Right renal pelvis (tissue), 4 donors: ENCODE measurements around the gene SDR42E2. TPM values are rescaled to one million over a fixed set of nuclear protein-coding genes. Genes with fewer than 3 reads are reported as not detected.
"Not testable (repeated sequence)": the region's sequence is repeated elsewhere in the genome, so short reads cannot be mapped to it uniquely, and the experiment has no call there.

ENCODE experiments used
- DNase-seq, 4 donors: peaks; one replicate each; pipeline ENCODE4 v3.0.0-alpha.2; 2013; ENCODE audit warnings: low read depth in 4 of 4, low spot score in 3 of 4, missing footprints in 1 of 4
- polyA plus RNA-seq, 4 donors: library from polyadenylated mRNA; unstranded; fragments of 120-200 nt; gene quantifications; one replicate each; pipeline ENCODE4 v1.2.1, GENCODE V29; 2013; ENCODE audit not compliant: insufficient read length in 4 of 4

The SDR42E2 gene
- under 1 TPM; 0.13 to 0.36 (median 0.18) TPM for polyA plus RNA-seq

- DNase-seq = peak in 3 of 4 donors; percentile 12 to 15 (median 14)
Measured at GRCh38 chr16:22161999-22162655, at the start of gene SDR42E2. SDR42E2 (plus strand) TSS chr16:22162506; CDS start chr16:22165583, 3,077 bp downstream.

- no peak for DNase-seq
Measured at GRCh38 chr16:22116095-22116700, 46.1 kb upstream of the SDR42E2 start.

- no peak for DNase-seq
Measured at GRCh38 chr16:22117609-22118008, 44.7 kb upstream of the SDR42E2 start.

- DNase-seq = no peak
Measured at GRCh38 chr16:22120440-22120839, 41.9 kb upstream of the SDR42E2 start.

GRCh38 chr16:22122239-22122638 lies 40.1 kb upstream of the SDR42E2 start:
- DNase-seq = no peak

- no peak for DNase-seq
Measured at GRCh38 chr16:22123146-22123545, 39.2 kb upstream of the SDR42E2 start.

GRCh38 chr16:22123759-22124490 lies 38.4 kb upstream of the SDR42E2 start:
- DNase-seq = no peak

- no peak for DNase-seq
Measured at GRCh38 chr16:22124583-22125284, 37.6 kb upstream of the SDR42E2 start.

- no peak for DNase-seq
Measured at GRCh38 chr16:22126037-22126558, 36.2 kb upstream of the SDR42E2 start.

- not testable (repeated sequence) for DNase-seq
Measured at GRCh38 chr16:22128537-22128936, 33.8 kb upstream of the SDR42E2 start.

- no peak for DNase-seq
Measured at GRCh38 chr16:22130528-22130927, 31.8 kb upstream of the SDR42E2 start.

GRCh38 chr16:22132801-22133200 lies 29.5 kb upstream of the SDR42E2 start:
- no peak for DNase-seq

- DNase-seq = no peak
Measured at GRCh38 chr16:22138482-22138881, 23.8 kb upstream of the SDR42E2 start.

- DNase-seq = no peak
Measured at GRCh38 chr16:22139008-22139407, 23.3 kb upstream of the SDR42E2 start.

- DNase-seq = no peak
Measured at GRCh38 chr16:22139732-22140131, 22.6 kb upstream of the SDR42E2 start.

- no peak for DNase-seq
Measured at GRCh38 chr16:22141767-22142166, 20.5 kb upstream of the SDR42E2 start.

GRCh38 chr16:22144520-22144919 lies 17.8 kb upstream of the SDR42E2 start:
- no peak for DNase-seq

- no peak for DNase-seq
Measured at GRCh38 chr16:22147853-22148252, 14.5 kb upstream of the SDR42E2 start.

- DNase-seq = no peak
Measured at GRCh38 chr16:22151246-22151998, 10.9 kb upstream of the SDR42E2 start.

GRCh38 chr16:22152316-22152715 lies 10.0 kb upstream of the SDR42E2 start:
- no peak for DNase-seq
